Body of pancreas (tissue), 4 donors: ENCODE data around the gene TRAPPC12. TPM values are rescaled to one million over a fixed set of nuclear protein-coding genes. Genes with fewer than 3 reads are reported as not detected.
"Not testable (repeated sequence)": the region's sequence is repeated elsewhere in the genome, so short reads cannot be mapped to it uniquely, and the experiment has no call there.

ENCODE experiments used
- ATAC-seq: fragments of 150-250 bp; one replicate; pipeline ENCODE4 v1.9.1; 2016
- DNase-seq, 4 donors: peaks; one replicate each; pipeline ENCODE4 v3.0.0-alpha.2; 2019
- H3K27ac ChIP-seq, 4 donors: fragments of 200-600 bp; sonication (generic); 1 replicate in 3 of 4; 2 replicates in 1 of 4; pipeline versions ENCODE4 v1.5.1 to v1.6.1; 2016 to 2019; ENCODE audit warnings: mild to moderate bottlenecking in 1 of 4, mixed read lengths in 1 of 4, moderate library complexity in 1 of 4
- H3K27me3 ChIP-seq, 2 donors: fragments of 200-600 bp; sonication (generic); one replicate each; pipeline ENCODE4 v1.6.0; 2016; ENCODE audit warnings: mild to moderate bottlenecking in 1 of 2
- H3K36me3 ChIP-seq, 2 donors: fragments of 200-600 bp; sonication (generic); replicated peaks in 1 of 2; 2 replicates each; pipeline ENCODE4 v1.5.1; 2016; ENCODE audit warnings: low read depth in 2 of 2; ENCODE audit not compliant: insufficient read depth in 1 of 2
- H3K4me1 ChIP-seq: fragments of 200-600 bp; sonication (generic); one replicate; pipeline ENCODE4 v1.6.0; 2016
- H3K4me3 ChIP-seq, 2 donors: fragments of 200-600 bp; sonication (generic); 1 replicate in 1 of 2; 2 replicates in 1 of 2; pipeline ENCODE4 v1.5.1; 2016 to 2019
- H3K9me3 ChIP-seq, 3 donors: fragments of 200-600 bp; sonication (generic); 1 replicate in 2 of 3; 2 replicates in 1 of 3; pipeline ENCODE4 v1.5.1; 2016
- CTCF ChIP-seq, 7 experiments: fragments of 450-650 bp in 4 of 7; fragments of 200-600 bp in 3 of 7; sonication (generic) in 3 of 7; IDR thresholded peaks; one replicate each; pipeline ENCODE4 v1.5.1; 2016 to 2019; ENCODE audit warnings: antibody characterized with exemption in 7 of 7
- POLR2A ChIP-seq, 3 donors: fragments of 450-650 bp; IDR thresholded peaks; one replicate each; pipeline ENCODE4 v1.6.1; 2016; ENCODE audit warnings: antibody characterized with exemption in 3 of 3, mild to moderate bottlenecking in 2 of 3
- WGBS, 2 donors: methylation state at CpG; one replicate each; pipeline ENCODE4 v1.1.5; 2017; 5-methylcytosine and 5-hydroxymethylcytosine counted together
- intact Hi-C: fragments of 100-400 bp; cut with DNase I; formaldehyde crosslinking; loops from one replicate; pipeline ENCODE4 v1.15.1; 2023
- total RNA-seq, 2 donors: library from RNA; depleted of rRNA; stranded (reverse); fragments of >200 nt; gene quantifications; one replicate each; pipeline ENCODE4 v1.1.0, GENCODE V29; 2016

The TRAPPC12 gene
- total RNA-seq, 2 donors from 2014 or later = 43.1 to 134 TPM

- Histone ChIP-seq H3K27ac (no peak overlapping the region), H3K4me1 (no peaks in the 10 kb centered on the region), H3K36me3 (no peaks in the 10 kb centered on the region), H3K27me3 (no peaks in the 10 kb centered on the region), H3K4me3 (no peak overlapping the region), H3K9me3 (no peaks in the 10 kb centered on the region)
- DNase-seq = no peak
- ATAC-seq = no peak
- TF ChIP-seq POLR2A (IDR thresholded peaks at IDR 0.05) (no peak), CTCF (IDR thresholded peaks at IDR 0.05) (no peak)
- 90 to 93% methylated on average over 5 of the region's 5 CpGs for WGBS, 2 donors
- intact Hi-C loops = no loop called here
Measured at GRCh38 chr2:3365219-3365618, 14.3 kb upstream of the TRAPPC12 start.

GRCh38 chr2:3368261-3368722, 11.2 kb upstream of the TRAPPC12 start:
- no peak for DNase-seq
- no peak overlapping the region for H3K27ac ChIP-seq
- H3K36me3 ChIP-seq = no peaks in the 10 kb centered on the region
- H3K9me3 ChIP-seq = no peaks in the 10 kb centered on the region
- 93 to 98% methylated on average over 4 of the region's 4 CpGs for WGBS, 2 donors
- no peak for ATAC-seq
- no peak overlapping the region for H3K4me3 ChIP-seq
- intact Hi-C loops = no loop called here
- H3K27me3 ChIP-seq = no peaks in the 10 kb centered on the region
- TF ChIP-seq POLR2A (IDR thresholded peaks at IDR 0.05) (no peak), CTCF (IDR thresholded peaks at IDR 0.05) (no peak)
- H3K4me1 ChIP-seq = no peaks in the 10 kb centered on the region

- 91% methylated on average over 23 to 32 of the region's 34 CpGs for WGBS, 2 donors
- H3K36me3 ChIP-seq, H3K27me3 ChIP-seq, intact Hi-C loops, H3K4me3 ChIP-seq, DNase-seq, H3K4me1 ChIP-seq, H3K27ac ChIP-seq, H3K9me3 ChIP-seq, ATAC-seq: not testable (repeated sequence)
Measured at GRCh38 chr2:3369340-3370181, 9.9 kb upstream of the TRAPPC12 start.

- Histone ChIP-seq H3K4me3 (peak overlapping the region in 1 of 2 donors; percentile 75), H3K9me3 (no peaks in the 10 kb centered on the region), H3K27ac (no peak overlapping the region), H3K27me3 (no peaks in the 10 kb centered on the region), H3K36me3 (no peaks in the 10 kb centered on the region), H3K4me1 (peaks cover 39% of the 10 kb centered on the region)
- WGBS, 2 donors = 51 to 60% methylated on average over 6 of the region's 6 CpGs
- no peak for TF ChIP-seq CTCF (IDR thresholded peaks at IDR 0.05)
- no peak for TF ChIP-seq POLR2A (IDR thresholded peaks at IDR 0.05)
- DNase-seq (no peak), ATAC-seq (no peak)
- intact Hi-C loops = no loop called here
Measured at GRCh38 chr2:3376821-3377220, 2.7 kb upstream of the TRAPPC12 start.

- 2% methylated on average over 5 to 8 of the region's 8 CpGs for WGBS, 2 donors
- intact Hi-C loops = no loop called here
- TF ChIP-seq CTCF (IDR thresholded peaks at IDR 0.05) (no peak), POLR2A (IDR thresholded peaks at IDR 0.05) (no peak)
- DNase-seq (peak in 1 of 4 donors; percentile 16), ATAC-seq (peak; percentile 3)
- peaks cover 39% of the 10 kb centered on the region for H3K4me1 ChIP-seq
- H3K27me3 ChIP-seq = no peaks in the 10 kb centered on the region
- peak overlapping the region; percentile 67 to 91 (median 89) for H3K27ac ChIP-seq
- no peaks in the 10 kb centered on the region for H3K36me3 ChIP-seq
- peak overlapping the region; percentile 75 to 92 for H3K4me3 ChIP-seq
- H3K9me3 ChIP-seq = no peaks in the 10 kb centered on the region
Measured at GRCh38 chr2:3377279-3377611, 2.2 kb upstream of the TRAPPC12 start.
